BJ (cell line): ENCODE results near the gene ST3GAL2. TPM values are rescaled to one million over a fixed set of nuclear protein-coding genes. Genes with fewer than 3 reads are reported as not detected.

ENCODE experiments used
- CTCF ChIA-PET: fragments of 350-600 bp; formaldehyde crosslinking; extraction: SDS; loops from one replicate; lab custom pipeline; 2021; ENCODE audit warnings: antibody characterized with exemption, inconsistent platforms; lab: Yijun Ruan, JAX
- POLR2A ChIA-PET: fragments of 300-600 bp; sonication (Branson Sonifier 250); formaldehyde crosslinking; extraction: SDS; loops from one replicate; lab custom pipeline; 2021; ENCODE audit warnings: antibody characterized with exemption; lab: Charles Lee
- DNase-seq: peaks from one replicate; pipeline ENCODE4 v3.0.0-alpha.2; 2011; ENCODE audit warnings: low read depth
- H3K27me3 ChIP-seq: 2 replicates; pipeline ENCODE4 v1.6.0; 2011; ENCODE audit warnings: low read length; ENCODE audit not compliant: control insufficient read depth, insufficient read depth
- H3K36me3 ChIP-seq: 2 replicates; pipeline ENCODE4 v1.5.1; 2011; ENCODE audit warnings: low read length; ENCODE audit not compliant: control insufficient read depth, insufficient read depth
- H3K4me3 ChIP-seq: 2 replicates; pipeline ENCODE4 v1.5.1; 2011; ENCODE audit warnings: low read depth, mild to moderate bottlenecking, control low read depth, low read length
- CTCF ChIP-seq: IDR thresholded peaks from 2 replicates; pipeline ENCODE4 v1.5.1; 2011; ENCODE audit warnings: low read depth, mild to moderate bottlenecking, control low read depth, inconsistent platforms, low read length, moderate library complexity; ENCODE audit not compliant: insufficient read depth
- polyA plus RNA-seq: library from polyadenylated mRNA; depleted of rRNA; stranded (reverse); fragments of >200 nt; gene quantifications from 2 replicates; pipeline ENCODE4 v1.2.3, GENCODE V29; 2011

ST3GAL2 gene
- polyA plus RNA-seq, 1 experiment, result 24.7 TPM

DNA sequence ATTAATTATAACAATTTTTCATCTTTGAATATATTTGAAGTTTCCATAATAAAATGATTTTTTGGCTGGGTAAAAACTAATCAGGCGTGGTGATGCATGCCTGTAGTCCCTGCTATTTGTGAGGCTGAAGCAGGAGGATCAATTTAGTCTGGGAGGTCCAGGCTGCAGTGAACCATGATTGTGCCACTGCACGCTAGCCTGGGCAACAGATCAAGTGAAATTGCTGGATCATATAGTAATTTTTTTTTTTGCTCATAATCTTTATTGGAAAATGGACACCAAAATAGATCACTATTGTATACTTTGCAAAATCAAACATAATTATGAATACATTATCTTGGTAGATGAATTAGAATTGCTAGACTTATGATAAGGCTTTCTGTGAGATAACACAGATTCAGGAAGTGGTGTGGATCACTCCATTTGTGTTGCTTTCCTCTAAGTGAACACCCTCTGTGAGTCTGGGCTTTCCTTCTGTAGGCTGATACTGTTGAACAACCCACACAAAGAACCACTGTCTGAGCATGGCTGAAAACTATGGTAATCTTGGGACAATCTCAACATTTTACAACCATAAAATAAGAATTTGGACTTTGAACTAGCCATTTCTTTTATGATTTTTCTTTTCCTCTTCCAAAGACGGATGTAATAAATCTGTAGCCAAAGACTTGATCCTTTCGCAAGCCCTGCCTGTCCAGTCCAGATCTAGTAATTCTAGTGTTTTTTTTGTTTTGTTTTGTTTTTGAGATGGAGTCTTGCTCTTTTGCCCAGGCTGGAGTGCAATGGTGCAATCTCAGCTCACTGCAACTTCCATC lies 5.6 kb upstream of the ST3GAL2 start:
- Histone ChIP-seq H3K4me3 (no peak overlapping the region), H3K27me3 (no peaks in the 10 kb centered on the region), H3K36me3 (no peaks in the 10 kb centered on the region)
- no peak for DNase-seq
- no peak for TF ChIP-seq CTCF
- ChIA-PET POLR2A (no interaction called here), CTCF (interaction anchor here (0.6 kb wide), 1 partner anchor 26 kb away, joined by 3 read pairs; no protein-coding TSS in a partner anchor)

GRCh38 chr16:70442344-70442743 lies 3.4 kb upstream of the ST3GAL2 start:
- H3K4me3 ChIP-seq, result no peak overlapping the region
- CTCF ChIA-PET, result interaction anchor here (1.4 kb wide), 1 partner anchor 12 kb away, joined by 4 read pairs; the partner anchor contains the start of gene FCSK
- TF ChIP-seq CTCF, result no peak
- POLR2A ChIA-PET, result no interaction called here
- H3K27me3 ChIP-seq, result no peaks in the 10 kb centered on the region
- DNase-seq, result no peak
- H3K36me3 ChIP-seq, result no peaks in the 10 kb centered on the region

DNA sequence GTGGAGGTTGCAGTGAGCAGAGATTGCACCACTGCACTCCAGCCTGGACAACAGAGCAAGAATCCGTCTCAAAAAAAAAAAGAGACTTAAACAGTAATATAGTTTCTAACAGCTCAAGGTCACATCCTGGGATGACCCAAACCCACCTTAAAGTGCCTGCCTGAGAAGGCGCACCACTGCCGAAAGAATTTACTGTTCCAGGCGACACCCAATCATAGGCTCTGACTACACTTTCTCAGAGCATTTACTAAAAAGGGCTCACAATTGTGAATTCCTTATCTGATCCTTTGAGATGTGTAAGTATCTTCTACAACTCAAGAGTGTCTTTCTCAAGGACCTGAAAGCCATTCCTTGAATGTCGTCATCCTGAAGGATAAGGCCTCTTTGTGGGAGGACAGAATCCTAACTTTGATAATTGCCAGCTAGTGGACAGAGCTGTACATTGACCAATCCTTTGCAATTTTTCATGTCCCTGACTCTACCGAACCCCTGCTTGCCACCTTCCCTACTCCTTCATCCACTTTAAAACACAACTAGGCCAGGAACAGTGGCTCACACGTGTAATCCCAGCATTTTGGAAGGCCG lies 2.6 kb upstream of the ST3GAL2 start:
- ChIA-PET POLR2A (no interaction called here), CTCF (interaction anchor here (1.3 kb wide), 1 partner anchor 13 kb away, joined by 3 read pairs; the partner anchor contains the start of gene FCSK)
- TF ChIP-seq CTCF, result no peak

GRCh38 chr16:70440009-70440692 lies 1.3 kb upstream of the ST3GAL2 start:
- no peak for TF ChIP-seq CTCF
- no peak for DNase-seq
- CTCF ChIA-PET, result interaction anchor here (0.6 to 2.5 kb wide), 6 partner anchors 10 to 59 kb away, joined by 3 to 9 read pairs (median 4); partner anchors contain the start of gene FCSK
- Histone ChIP-seq H3K27me3 (no peaks in the 10 kb centered on the region), H3K4me3 (no peak overlapping the region), H3K36me3 (no peaks in the 10 kb centered on the region; the same call in 1 of the 2 replicates)
- POLR2A ChIA-PET, result no interaction called here

More for the DNA sequence above, 2.6 kb upstream of the ST3GAL2 start:
- Histone ChIP-seq H3K4me3 (no peak overlapping the region), H3K36me3 (no peaks in the 10 kb centered on the region; the same call in 1 of the 2 replicates), H3K27me3 (no peaks in the 10 kb centered on the region)
- no peak for DNase-seq
